Stimulated activated CD8-positive, alpha-beta memory T cell treated with anti-CD3 and anti-CD28 coated beads, Interleukin-7, amount 100 ng/mL, for 24 hours (primary cell): ENCODE measurements around the gene UBQLN3.

Experiments
- DNase-seq: peaks from one replicate; pipeline ENCODE4 v3.0.0-alpha.2; 2020; ENCODE audit warnings: low read depth

Gene UBQLN3

DNA sequence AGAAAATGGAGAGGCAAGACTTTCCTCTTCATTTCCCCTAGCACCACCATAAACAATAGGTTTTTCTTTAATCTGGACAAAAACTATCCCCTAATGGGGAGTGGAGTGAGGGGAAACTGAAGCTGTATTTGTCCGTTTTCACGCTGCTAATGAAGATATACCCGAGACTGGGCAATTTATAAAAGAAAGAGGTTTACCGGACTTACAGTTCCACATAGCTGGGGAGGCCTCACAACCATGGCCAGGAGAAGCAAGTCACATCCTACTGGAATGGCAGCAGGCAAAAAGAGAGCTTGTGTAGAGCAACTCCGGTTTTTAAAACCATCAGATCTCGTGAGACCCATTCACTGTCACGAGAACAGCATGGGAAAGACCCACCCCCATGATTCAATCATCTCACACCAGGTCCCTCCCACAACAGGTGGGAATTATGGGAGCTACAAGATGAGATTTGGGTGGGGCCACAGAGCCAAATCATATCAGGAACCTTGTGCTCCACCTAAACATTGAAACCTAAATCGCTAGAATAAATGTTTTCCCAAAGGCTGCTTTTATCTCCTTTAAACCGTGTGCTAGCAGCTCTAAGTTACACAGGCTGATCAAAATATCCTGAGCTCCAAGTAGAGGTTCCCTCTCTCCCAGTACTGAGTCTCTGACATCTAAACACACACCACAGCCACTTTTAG is 4.3 kb downstream of the UBQLN3 start:
- no peak for DNase-seq

DNA sequence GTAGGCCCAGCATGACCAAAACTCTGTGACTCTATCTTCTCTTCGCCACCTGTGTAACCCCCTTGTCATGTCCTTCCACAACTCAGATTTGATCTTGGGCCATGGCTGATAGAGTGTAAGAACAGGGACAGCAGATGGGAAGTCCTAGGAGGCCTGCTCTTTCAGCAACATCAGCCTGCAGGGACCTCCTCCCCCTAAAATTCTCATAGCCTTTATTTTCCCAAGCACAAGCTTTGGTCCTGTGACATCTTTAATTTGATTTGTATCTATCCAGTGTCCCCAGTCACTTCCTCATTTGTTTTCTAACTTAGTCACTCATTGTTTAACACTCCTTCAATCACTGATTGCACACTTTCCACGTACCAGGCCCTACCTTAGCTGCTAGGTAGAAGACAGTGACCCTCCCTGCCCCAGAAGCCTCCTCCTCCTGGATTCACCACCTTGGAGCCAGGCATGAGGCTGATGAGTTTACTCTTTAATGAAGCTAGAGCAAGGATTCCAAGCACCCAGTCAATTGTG is 5.3 kb downstream of the UBQLN3 start:
- no peak for DNase-seq

- DNase-seq, result no peak
Measured at GRCh38 chr11:5500393-5500801, 9.4 kb downstream of the UBQLN3 start.

DNA sequence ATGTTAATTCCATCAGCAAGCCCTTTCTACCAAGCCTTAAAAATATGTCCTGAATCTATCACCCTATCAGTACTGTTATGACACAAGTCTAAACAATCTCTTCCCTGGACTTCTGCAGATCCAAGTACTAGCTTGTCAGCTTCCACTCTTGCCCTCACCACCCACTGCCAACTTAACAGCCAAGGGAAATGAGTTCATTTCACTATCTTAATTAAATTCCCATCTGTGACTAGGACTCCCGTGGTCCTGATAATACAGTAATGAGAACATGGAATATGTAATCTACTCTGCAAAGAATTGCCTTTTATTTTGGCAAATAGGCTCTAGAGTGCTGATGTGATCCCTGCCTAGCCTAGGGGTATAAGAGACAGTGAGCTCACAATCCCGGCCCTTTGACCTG is 10.1 kb downstream of the UBQLN3 start:
- no peak for DNase-seq

DNA sequence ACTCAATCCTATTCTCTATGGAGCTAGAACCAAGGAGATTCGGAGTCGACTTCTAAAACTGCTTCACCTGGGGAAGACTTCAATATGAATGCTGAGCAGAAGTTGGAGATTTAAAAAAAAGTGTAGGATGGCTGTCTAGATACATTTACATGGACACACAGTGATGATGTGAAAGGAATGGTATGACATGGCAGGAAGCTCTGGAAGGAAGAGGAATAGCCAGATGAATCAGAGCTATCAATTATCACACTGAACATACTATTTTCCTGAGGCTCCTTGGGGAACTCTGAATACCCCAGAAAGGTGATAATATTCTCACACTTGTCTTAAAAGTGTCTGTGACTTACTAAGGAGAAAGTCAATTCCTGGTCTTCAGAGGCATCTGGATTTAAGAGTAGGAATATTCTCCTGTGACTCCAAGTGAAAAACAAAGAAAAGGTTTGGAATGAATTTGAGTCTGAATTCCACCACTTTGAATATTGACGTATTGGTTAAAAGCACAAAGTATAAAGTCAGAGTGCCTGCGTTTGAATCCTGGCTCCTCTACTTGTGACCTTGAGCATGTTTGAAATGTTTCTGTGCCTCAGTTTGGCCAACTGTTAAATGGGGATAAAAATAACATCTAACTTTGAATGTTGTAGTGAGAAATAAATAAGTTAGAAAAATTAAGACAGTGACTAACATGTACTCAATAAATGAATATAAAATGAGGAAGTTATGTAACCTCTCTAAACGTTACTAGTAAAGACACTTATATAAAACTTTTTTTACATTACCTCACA is 20.0 kb downstream of the UBQLN3 start:
- no peak for DNase-seq

DNA sequence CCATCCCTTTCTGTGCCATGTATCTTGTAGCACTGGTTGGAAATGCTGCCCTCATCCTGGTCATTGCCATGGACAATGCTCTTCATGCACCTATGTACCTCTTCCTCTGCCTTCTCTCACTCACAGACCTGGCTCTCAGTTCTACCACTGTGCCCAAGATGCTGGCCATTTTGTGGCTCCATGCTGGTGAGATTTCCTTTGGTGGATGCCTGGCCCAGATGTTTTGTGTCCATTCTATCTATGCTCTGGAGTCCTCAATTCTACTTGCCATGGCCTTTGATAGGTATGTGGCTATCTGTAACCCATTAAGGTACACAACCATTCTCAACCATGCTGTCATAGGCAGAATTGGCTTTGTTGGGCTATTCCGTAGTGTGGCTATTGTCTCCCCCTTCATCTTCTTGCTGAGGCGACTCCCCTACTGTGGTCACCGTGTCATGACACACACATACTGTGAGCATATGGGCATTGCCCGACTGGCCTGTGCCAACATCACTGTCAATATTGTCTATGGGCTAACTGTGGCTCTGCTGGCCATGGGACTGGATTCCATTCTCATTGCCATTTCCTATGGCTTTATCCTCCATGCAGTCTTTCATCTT is 20.9 kb downstream of the UBQLN3 start:
- no peak for DNase-seq

DNA sequence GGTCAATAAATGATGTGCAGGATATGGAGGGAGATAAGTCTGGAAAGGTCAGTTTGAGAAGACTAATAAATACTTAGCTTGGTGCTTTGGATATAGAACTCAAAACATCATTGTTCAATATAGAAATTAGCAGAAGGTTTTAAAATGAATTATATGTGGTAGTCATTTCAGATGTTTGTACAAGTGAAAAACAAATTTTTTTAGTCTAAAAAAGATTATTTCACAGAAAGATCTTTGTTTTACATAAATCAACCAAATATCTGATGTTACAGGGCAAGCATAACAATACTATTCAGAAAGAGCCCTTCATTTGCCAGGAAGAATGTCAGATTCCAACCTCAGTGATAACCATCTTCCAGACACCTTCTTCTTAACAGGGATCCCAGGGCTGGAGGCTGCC is 21.4 kb downstream of the UBQLN3 start, which contains the start of gene OR52D1:
TSS of gene OR52D1 (plus strand) at position 301 of the 400 bp plus-strand sequence. CDS start at position 323, 22 bp downstream.
- DNase-seq, result no peak

DNA sequence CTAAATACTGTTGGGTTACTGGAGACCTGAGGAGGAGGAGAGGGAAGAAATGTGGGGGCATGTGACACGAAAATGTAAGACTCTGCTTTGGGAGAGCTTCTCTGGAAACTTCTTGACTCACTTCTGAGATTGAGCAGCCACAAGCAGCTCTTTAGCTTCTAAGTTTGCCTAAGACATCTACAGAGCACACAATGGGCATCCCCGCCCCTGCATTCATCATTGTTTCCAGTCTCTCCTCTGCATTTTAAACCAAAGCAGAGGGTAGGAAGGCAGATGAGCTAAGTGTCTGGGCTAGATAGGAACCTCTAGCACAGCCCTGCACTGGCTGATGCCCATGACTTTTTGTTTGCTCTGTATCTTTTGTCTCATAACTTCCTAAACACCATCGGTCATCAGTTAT is 23.3 kb downstream of the UBQLN3 start:
- no peak for DNase-seq

DNA sequence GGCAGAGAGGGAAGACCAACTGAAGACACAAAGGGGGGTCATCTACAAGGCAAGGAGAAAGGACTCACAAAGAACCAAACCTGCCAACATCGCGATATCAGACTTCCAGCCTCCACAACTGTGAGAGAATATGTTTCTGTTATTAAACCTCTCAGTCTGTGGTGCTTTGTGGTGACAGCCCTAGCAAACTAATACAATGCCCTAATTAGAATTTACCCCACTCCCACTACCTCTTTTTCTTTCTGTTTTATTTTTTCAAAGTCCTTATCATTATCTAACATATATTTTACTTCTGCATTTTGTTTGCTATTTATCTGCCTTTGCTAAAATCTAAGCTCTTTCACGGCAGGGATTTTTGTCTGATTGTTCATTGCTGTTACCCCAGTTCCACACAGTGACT is 23.8 kb downstream of the UBQLN3 start:
- no peak for DNase-seq

DNA sequence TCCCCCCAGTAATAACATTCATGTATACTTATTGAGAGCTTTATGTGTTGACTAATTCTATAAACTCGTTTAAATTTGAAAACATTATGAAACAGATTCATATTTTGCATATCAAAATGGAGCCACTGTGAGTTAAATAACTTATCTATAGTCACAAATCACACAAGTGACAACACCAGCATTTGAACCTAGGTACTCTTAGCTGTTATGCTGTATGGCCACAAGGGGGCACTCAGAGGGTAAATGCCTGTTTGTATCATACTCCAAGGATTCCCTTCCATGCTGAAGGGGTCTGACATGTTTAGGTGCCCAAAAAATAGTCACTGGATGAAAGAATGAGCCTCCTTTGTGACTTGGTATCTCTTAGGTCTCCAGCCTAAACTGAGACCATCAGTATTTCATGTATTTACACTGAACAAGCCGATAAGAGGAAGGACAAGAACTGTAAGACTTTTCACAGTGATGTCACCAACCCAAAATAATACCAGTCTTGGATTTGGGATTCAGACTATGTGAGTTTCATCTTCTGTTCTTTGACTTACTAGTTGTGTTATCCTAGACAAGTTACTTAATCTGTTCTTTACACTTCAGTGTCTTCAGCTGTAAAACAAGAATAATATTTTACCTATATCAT is 33.5 kb downstream of the UBQLN3 start:
- DNase-seq, result no peak

DNA sequence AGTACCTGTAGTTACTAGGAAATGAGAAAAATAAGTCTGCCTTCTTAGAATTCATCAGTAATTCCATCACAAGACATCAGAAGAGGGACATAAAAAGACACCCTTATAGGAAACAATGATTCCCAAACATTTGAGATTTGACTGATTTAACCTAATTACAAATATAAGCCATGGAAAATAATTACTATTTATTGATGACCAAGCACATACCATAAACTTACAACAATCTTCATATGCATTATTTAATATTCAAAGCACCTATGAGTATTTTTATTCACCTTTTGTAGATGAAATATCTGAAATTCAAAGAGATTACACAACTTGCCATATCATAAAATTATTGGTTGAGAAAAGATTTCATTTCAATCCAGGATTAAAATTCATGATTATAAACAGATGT is 35.8 kb downstream of the UBQLN3 start:
- no peak for DNase-seq

DNA sequence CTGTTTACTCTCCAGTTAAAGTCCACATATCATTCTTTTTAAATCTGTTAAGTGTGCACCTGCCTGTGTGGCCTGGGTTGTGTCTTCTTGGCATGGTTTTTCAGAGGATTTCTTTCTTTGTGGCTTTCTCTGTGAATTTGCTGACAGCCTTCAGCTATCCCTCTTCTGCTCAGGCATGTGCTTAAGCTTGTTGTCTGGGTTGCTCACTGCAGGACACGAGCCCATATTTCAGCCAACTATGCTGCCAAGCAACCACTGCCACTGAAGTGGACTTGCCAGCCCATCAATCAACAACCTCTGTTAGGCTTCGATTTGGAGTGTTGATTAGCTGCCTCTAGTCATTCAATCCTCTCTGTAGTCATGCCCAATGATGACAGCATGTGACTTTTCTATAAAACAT is 42.2 kb downstream of the UBQLN3 start:
- DNase-seq, result no peak

- DNase-seq, result no peak
Measured at GRCh38 chr11:5460983-5461621, 48.7 kb downstream of the UBQLN3 start.
